HEK293 (cell line): ENCODE data around the gene DST.

ENCODE experiments used
- CTCF ChIA-PET: fragments of 350-600 bp; formaldehyde crosslinking; extraction: SDS; loops from one replicate; lab custom pipeline; 2021; ENCODE audit warnings: antibody characterized with exemption; lab: Yijun Ruan, JAX
- POLR2A ChIA-PET: fragments of 300-600 bp; formaldehyde crosslinking; extraction: SDS; loops from one replicate; lab custom pipeline; 2020; ENCODE audit warnings: antibody characterized with exemption, inconsistent platforms; lab: Yijun Ruan, JAX
- H3K27ac ChIP-seq: fragments of 200-500 bp; sonication (Bioruptor generic); 2 replicates; pipeline ENCODE4 v1.5.1; 2014; ENCODE audit warnings: low read depth, low read length, control low read depth, inconsistent platforms; ENCODE audit errors: extremely low read depth
- H3K36me3 ChIP-seq, 2 experiments: fragments of 200-500 bp in 1 of 2; sonication (Bioruptor generic) in 1 of 2; 1 replicate in 1 of 2; 2 replicates in 1 of 2; pipeline ENCODE4 v1.5.1; 2014 to 2017; ENCODE audit warnings: inconsistent platforms in 2 of 2, low read length in 2 of 2; ENCODE audit not compliant: control insufficient read depth in 2 of 2, insufficient read depth in 1 of 2
- H3K4me1 ChIP-seq: fragments of 200-500 bp; sonication (Bioruptor generic); 2 replicates; pipeline ENCODE4 v1.5.1; 2014; ENCODE audit warnings: mild to moderate bottlenecking, low read length, inconsistent platforms; ENCODE audit not compliant: control insufficient read depth, insufficient read depth
- H3K4me3 ChIP-seq: 2 replicates; pipeline ENCODE4 v1.5.1; 2011; ENCODE audit warnings: low read depth, mild to moderate bottlenecking, control low read depth, low read length, moderate library complexity
- H3K9me3 ChIP-seq: fragments of 200-500 bp; sonication (Bioruptor generic); 2 replicates; pipeline ENCODE4 v1.5.1; 2014; ENCODE audit warnings: low read depth, low read length, inconsistent platforms; ENCODE audit not compliant: control insufficient read depth, insufficient read depth
- HOXD13 ChIP-seq: sonication (generic); formaldehyde crosslinking; IDR thresholded peaks from 2 replicates; pipeline ENCODE4 v1.8.0; 2022; ENCODE audit warnings: missing genetic modification reagents, borderline replicate concordance
- KLF1 ChIP-seq: fragments of 450-650 bp; formaldehyde crosslinking; IDR thresholded peaks from 2 replicates; pipeline ENCODE4 v1.5.1; 2016; ENCODE audit warnings: missing biosample characterization, missing genetic modification characterization
- SP2 ChIP-seq: fragments of 450-650 bp; formaldehyde crosslinking; IDR thresholded peaks from 2 replicates; pipeline ENCODE4 v1.5.1; 2016; ENCODE audit warnings: missing biosample characterization, missing genetic modification characterization
- SP3 ChIP-seq: fragments of 450-650 bp; formaldehyde crosslinking; IDR thresholded peaks from 2 replicates; pipeline ENCODE4 v1.5.1; 2016; ENCODE audit warnings: missing biosample characterization, missing genetic modification characterization
- ZBTB17 ChIP-seq: fragments of 450-650 bp; formaldehyde crosslinking; IDR thresholded peaks from 2 replicates; pipeline ENCODE4 v1.5.1; 2016; ENCODE audit warnings: missing biosample characterization, missing genetic modification characterization
- ZBTB21 ChIP-seq: fragments of 450-650 bp; formaldehyde crosslinking; IDR thresholded peaks from 2 replicates; pipeline ENCODE4 v1.5.1; 2017; ENCODE audit warnings: missing biosample characterization, missing genetic modification characterization
- ZBTB48 ChIP-seq: fragments of 450-650 bp; formaldehyde crosslinking; IDR thresholded peaks from 2 replicates; pipeline ENCODE4 v1.5.1; 2016; ENCODE audit warnings: missing biosample characterization, missing genetic modification characterization
- ZFHX2 ChIP-seq: fragments of 450-650 bp; formaldehyde crosslinking; conservative IDR thresholded peaks from 2 replicates; pipeline ENCODE4 v1.5.1; 2016; ENCODE audit warnings: missing biosample characterization, missing genetic modification characterization
- ZFP3 ChIP-seq: fragments of 450-650 bp; formaldehyde crosslinking; IDR thresholded peaks from 2 replicates; pipeline ENCODE4 v1.5.1; 2016; ENCODE audit warnings: low read depth, missing biosample characterization, missing genetic modification characterization
- ZNF10 ChIP-seq: fragments of 450-650 bp; formaldehyde crosslinking; IDR thresholded peaks from 2 replicates; pipeline ENCODE4 v1.5.1; 2017; ENCODE audit warnings: missing biosample characterization, missing genetic modification characterization
- ZNF221 ChIP-seq: fragments of 450-650 bp; formaldehyde crosslinking; IDR thresholded peaks from 2 replicates; pipeline ENCODE4 v1.5.1; 2017; ENCODE audit warnings: missing biosample characterization, missing genetic modification characterization, borderline replicate concordance
- ZNF37A ChIP-seq: fragments of 450-650 bp; IDR thresholded peaks from 2 replicates; pipeline ENCODE4 v1.5.1; 2018; ENCODE audit warnings: missing biosample characterization, missing genetic modification characterization
- ZNF394 ChIP-seq: fragments of 450-650 bp; formaldehyde crosslinking; IDR thresholded peaks from 2 replicates; pipeline ENCODE4 v1.5.1; 2016; ENCODE audit warnings: missing biosample characterization, missing genetic modification characterization, mild to moderate bottlenecking, moderate library complexity, borderline replicate concordance
- ZNF416 ChIP-seq: fragments of 450-650 bp; formaldehyde crosslinking; IDR thresholded peaks from 2 replicates; pipeline ENCODE4 v1.5.1; 2016; ENCODE audit warnings: missing biosample characterization, missing genetic modification characterization
- ZNF510 ChIP-seq: fragments of 450-650 bp; formaldehyde crosslinking; IDR thresholded peaks from 2 replicates; pipeline ENCODE4 v1.5.1; 2018; ENCODE audit warnings: mild to moderate bottlenecking, missing genetic modification characterization, missing biosample characterization; ENCODE audit not compliant: insufficient replicate concordance
- ZNF529 ChIP-seq: fragments of 450-650 bp; formaldehyde crosslinking; IDR thresholded peaks from 2 replicates; pipeline ENCODE4 v1.5.1; 2017; ENCODE audit warnings: missing genetic modification characterization, missing biosample characterization; ENCODE audit not compliant: insufficient replicate concordance
- ZNF549 ChIP-seq: fragments of 450-650 bp; IDR thresholded peaks from 2 replicates; pipeline ENCODE4 v1.5.1; 2018; ENCODE audit warnings: missing biosample characterization, missing genetic modification characterization, mild to moderate bottlenecking, inconsistent platforms, moderate library complexity
- ZNF596 ChIP-seq: fragments of 450-650 bp; IDR thresholded peaks from 2 replicates; pipeline ENCODE4 v1.5.0; 2018; ENCODE audit warnings: missing biosample characterization, mild to moderate bottlenecking, missing genetic modification characterization, moderate library complexity
- ZNF621 ChIP-seq: fragments of 450-650 bp; formaldehyde crosslinking; IDR thresholded peaks from 2 replicates; pipeline ENCODE4 v1.5.1; 2017; ENCODE audit warnings: missing biosample characterization, missing genetic modification characterization
- ZNF654 ChIP-seq: fragments of 450-650 bp; formaldehyde crosslinking; IDR thresholded peaks from 2 replicates; pipeline ENCODE4 v1.5.1; 2016; ENCODE audit warnings: low read depth, missing biosample characterization, missing genetic modification characterization
- ZNF707 ChIP-seq: fragments of 450-650 bp; formaldehyde crosslinking; IDR thresholded peaks from 2 replicates; pipeline ENCODE4 v1.5.1; 2016; ENCODE audit warnings: missing biosample characterization, missing genetic modification characterization
- ZNF76 ChIP-seq: fragments of 450-650 bp; formaldehyde crosslinking; IDR thresholded peaks from 2 replicates; pipeline ENCODE4; 2016; ENCODE audit warnings: low read depth, missing biosample characterization, missing genetic modification characterization, borderline replicate concordance
- ZNF776 ChIP-seq: fragments of 450-650 bp; formaldehyde crosslinking; IDR thresholded peaks from 2 replicates; pipeline ENCODE4 v1.5.0; 2017; ENCODE audit warnings: missing biosample characterization, missing genetic modification characterization, borderline replicate concordance
- TF ChIP-seq, protein P1 (sequence below): fragments of 450-650 bp; formaldehyde crosslinking; IDR thresholded peaks from 2 replicates; pipeline ENCODE4 v1.5.1; 2016; ENCODE audit warnings: missing biosample characterization, missing genetic modification characterization, low read depth
- TF ChIP-seq, protein P2 (sequence below): fragments of 450-650 bp; formaldehyde crosslinking; conservative IDR thresholded peaks from 2 replicates; pipeline ENCODE4 v1.5.1; 2016; ENCODE audit warnings: low read depth, missing biosample characterization, missing genetic modification characterization
- TF ChIP-seq, protein P3 (sequence below): fragments of 450-650 bp; formaldehyde crosslinking; IDR thresholded peaks from 2 replicates; pipeline ENCODE4 v1.5.1; 2016; ENCODE audit warnings: missing biosample characterization, missing genetic modification characterization

Gene DST

DNA sequence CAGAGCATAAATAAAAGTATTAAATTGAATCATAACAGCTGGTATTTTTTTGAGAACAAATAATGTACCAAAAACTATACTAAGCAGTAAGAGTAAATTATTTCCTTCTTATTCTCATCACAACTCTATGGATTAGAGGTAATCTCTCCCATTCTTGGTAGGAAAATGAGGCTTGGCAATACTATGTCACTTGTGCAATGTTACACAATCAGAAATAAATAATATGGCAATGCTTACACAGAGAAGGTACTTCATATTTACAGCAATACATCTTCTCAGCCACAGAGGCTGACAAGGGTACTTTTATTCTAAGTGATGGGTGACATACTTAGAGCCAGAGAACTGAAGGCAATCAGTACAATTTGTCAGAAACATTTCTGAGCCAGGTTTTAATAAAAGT lies 3.9 kb downstream of the DST start:
- no peaks in the 10 kb centered on the region for H3K9me3 ChIP-seq
- ChIA-PET POLR2A (no interaction called here), CTCF (interaction anchor here (0.7 to 7.4 kb wide), 9 partner anchors 12 to 214 kb away, joined by 3 to 87 read pairs (median 6); no protein-coding TSS in a partner anchor)
- no peak overlapping the region for H3K27ac ChIP-seq
- TF ChIP-seq SP2 (tag by site-specific recombination) (no peak), ZFP3 (tag by site-specific recombination) (no peak), ZNF776 (tag by site-specific recombination) (no peak), ZNF621 (tag by site-specific recombination) (no peak), KLF1 (no peak), ZBTB48 (tag by site-specific recombination) (no peak), ZNF529 (no peak), ZBTB21 (tag by site-specific recombination) (no peak), ZNF707 (tag by site-specific recombination) (no peak), HOXD13 (no peak), ZBTB17 (tag by site-specific recombination) (no peak)
- TF ChIP-seq, protein P1, sequence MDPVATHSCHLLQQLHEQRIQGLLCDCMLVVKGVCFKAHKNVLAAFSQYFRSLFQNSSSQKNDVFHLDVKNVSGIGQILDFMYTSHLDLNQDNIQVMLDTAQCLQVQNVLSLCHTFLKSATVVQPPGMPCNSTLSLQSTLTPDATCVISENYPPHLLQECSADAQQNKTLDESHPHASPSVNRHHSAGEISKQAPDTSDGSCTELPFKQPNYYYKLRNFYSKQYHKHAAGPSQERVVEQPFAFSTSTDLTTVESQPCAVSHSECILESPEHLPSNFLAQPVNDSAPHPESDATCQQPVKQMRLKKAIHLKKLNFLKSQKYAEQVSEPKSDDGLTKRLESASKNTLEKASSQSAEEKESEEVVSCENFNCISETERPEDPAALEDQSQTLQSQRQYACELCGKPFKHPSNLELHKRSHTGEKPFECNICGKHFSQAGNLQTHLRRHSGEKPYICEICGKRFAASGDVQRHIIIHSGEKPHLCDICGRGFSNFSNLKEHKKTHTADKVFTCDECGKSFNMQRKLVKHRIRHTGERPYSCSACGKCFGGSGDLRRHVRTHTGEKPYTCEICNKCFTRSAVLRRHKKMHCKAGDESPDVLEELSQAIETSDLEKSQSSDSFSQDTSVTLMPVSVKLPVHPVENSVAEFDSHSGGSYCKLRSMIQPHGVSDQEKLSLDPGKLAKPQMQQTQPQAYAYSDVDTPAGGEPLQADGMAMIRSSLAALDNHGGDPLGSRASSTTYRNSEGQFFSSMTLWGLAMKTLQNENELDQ (tag by site-specific recombination), result no peak
- TF ChIP-seq, protein P2, sequence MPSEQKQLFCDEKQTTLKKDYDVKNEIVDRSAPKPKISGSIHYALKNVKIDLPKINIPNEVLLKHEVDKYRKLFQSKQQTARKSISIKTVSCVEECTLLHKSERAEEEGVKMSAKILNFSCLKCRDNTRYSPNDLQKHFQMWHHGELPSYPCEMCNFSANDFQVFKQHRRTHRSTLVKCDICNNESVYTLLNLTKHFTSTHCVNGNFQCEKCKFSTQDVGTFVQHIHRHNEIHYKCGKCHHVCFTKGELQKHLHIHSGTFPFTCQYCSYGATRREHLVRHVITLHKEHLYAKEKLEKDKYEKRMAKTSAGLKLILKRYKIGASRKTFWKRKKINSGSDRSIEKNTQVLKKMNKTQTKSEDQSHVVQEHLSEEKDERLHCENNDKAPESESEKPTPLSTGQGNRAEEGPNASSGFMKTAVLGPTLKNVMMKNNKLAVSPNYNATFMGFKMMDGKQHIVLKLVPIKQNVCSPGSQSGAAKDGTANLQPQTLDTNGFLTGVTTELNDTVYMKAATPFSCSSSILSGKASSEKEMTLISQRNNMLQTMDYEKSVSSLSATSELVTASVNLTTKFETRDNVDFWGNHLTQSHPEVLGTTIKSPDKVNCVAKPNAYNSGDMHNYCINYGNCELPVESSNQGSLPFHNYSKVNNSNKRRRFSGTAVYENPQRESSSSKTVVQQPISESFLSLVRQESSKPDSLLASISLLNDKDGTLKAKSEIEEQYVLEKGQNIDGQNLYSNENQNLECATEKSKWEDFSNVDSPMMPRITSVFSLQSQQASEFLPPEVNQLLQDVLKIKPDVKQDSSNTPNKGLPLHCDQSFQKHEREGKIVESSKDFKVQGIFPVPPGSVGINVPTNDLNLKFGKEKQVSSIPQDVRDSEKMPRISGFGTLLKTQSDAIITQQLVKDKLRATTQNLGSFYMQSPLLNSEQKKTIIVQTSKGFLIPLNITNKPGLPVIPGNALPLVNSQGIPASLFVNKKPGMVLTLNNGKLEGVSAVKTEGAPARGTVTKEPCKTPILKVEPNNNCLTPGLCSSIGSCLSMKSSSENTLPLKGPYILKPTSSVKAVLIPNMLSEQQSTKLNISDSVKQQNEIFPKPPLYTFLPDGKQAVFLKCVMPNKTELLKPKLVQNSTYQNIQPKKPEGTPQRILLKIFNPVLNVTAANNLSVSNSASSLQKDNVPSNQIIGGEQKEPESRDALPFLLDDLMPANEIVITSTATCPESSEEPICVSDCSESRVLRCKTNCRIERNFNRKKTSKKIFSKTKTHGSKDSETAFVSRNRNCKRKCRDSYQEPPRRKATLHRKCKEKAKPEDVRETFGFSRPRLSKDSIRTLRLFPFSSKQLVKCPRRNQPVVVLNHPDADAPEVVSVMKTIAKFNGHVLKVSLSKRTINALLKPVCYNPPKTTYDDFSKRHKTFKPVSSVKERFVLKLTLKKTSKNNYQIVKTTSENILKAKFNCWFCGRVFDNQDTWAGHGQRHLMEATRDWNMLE (tag by site-specific recombination), result no peak
- no peak overlapping the region for H3K4me3 ChIP-seq
- H3K4me1 ChIP-seq, result no peaks in the 10 kb centered on the region
- H3K36me3 ChIP-seq, result peaks cover 18 to 42% of the 10 kb centered on the region in 2 experiments

DNA sequence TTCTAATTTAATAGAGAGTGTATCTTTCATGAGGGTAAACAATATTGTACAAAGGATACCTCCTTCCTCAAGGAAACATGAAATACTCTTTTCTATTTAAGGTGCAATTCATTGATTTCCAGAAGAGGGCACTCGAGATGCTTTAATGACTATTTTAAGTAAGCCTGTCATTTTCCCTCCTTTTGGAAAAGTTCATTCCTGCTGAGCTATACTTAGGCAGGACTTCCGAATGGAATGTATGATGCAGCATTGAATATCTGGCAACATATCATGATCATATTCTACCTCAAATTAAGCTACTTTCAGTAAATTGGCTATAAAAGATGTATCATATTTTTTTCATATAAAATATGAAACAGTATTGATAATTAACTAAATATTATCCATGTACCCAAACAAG lies 5.0 kb downstream of the DST start:
- H3K27ac ChIP-seq, result no peak overlapping the region
- H3K9me3 ChIP-seq, result no peaks in the 10 kb centered on the region
- H3K4me3 ChIP-seq, result no peak overlapping the region
- H3K36me3 ChIP-seq, result peaks cover 22 to 48% of the 10 kb centered on the region in 2 experiments
- H3K4me1 ChIP-seq, result no peaks in the 10 kb centered on the region
- ChIA-PET CTCF (interaction anchor here (0.6 to 7.4 kb wide), 46 partner anchors 9 to 680 kb away, joined by 3 to 87 read pairs (median 4); partner anchors contain the start of gene PRIM2), POLR2A (interaction anchor here (0.9 kb wide), 1 partner anchor 213 kb away, joined by 3 read pairs; no protein-coding TSS in a partner anchor)
- no peak for TF ChIP-seq ZNF221 (tag by site-specific recombination)
- no peak for TF ChIP-seq ZNF10 (tag by site-specific recombination)
- TF ChIP-seq ZNF37A, result no peak
- no peak for TF ChIP-seq ZNF510 (tag by site-specific recombination)
- no peak for TF ChIP-seq ZNF394
- 0 out of 2 replicates have a peak, but pooled peaks have one; percentile 15 for TF ChIP-seq SP3
- TF ChIP-seq, protein P3, sequence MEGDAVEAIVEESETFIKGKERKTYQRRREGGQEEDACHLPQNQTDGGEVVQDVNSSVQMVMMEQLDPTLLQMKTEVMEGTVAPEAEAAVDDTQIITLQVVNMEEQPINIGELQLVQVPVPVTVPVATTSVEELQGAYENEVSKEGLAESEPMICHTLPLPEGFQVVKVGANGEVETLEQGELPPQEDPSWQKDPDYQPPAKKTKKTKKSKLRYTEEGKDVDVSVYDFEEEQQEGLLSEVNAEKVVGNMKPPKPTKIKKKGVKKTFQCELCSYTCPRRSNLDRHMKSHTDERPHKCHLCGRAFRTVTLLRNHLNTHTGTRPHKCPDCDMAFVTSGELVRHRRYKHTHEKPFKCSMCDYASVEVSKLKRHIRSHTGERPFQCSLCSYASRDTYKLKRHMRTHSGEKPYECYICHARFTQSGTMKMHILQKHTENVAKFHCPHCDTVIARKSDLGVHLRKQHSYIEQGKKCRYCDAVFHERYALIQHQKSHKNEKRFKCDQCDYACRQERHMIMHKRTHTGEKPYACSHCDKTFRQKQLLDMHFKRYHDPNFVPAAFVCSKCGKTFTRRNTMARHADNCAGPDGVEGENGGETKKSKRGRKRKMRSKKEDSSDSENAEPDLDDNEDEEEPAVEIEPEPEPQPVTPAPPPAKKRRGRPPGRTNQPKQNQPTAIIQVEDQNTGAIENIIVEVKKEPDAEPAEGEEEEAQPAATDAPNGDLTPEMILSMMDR, result 0 out of 2 replicates have a peak, but pooled peaks have one; percentile 13
- no peak for TF ChIP-seq ZNF76 (tag by site-specific recombination)
- no peak for TF ChIP-seq ZFHX2
- TF ChIP-seq ZNF654 (tag by site-specific recombination), result peak; percentile 78
- TF ChIP-seq ZNF416 (tag by site-specific recombination), result no peak
- no peak for TF ChIP-seq ZNF596 (tag by site-specific recombination)
- TF ChIP-seq ZNF549 (tag by site-specific recombination), result no peak
